GM21825 (cell line): ENCODE data around the gene TEKT4.
"Not testable (repeated sequence)": the region's sequence is repeated elsewhere in the genome, so short reads cannot be mapped to it uniquely, and the experiment has no call there.

Experiments
- ATAC-seq: cut with Tn5 transposase; IDR thresholded peaks from one replicate; pipeline ENCODE4 v1.9.1; 2021; ENCODE audit warnings: mild to moderate bottlenecking, moderate library complexity; ENCODE audit not compliant: unreplicated experiment

Gene TEKT4, protein sequence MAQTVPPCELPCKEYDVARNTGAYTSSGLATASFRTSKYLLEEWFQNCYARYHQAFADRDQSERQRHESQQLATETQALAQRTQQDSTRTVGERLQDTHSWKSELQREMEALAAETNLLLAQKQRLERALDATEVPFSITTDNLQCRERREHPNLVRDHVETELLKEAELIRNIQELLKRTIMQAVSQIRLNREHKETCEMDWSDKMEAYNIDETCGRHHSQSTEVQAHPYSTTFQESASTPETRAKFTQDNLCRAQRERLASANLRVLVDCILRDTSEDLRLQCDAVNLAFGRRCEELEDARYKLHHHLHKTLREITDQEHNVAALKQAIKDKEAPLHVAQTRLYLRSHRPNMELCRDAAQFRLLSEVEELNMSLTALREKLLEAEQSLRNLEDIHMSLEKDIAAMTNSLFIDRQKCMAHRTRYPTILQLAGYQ

GRCh38 chr2:94871226-94872087 lies at the start of gene TEKT4:
Gene TEKT4, plus strand, starts transcription at chr2:94871430. Its CDS starts 150 bp downstream, at chr2:94871580.
- no peak for ATAC-seq

DNA sequence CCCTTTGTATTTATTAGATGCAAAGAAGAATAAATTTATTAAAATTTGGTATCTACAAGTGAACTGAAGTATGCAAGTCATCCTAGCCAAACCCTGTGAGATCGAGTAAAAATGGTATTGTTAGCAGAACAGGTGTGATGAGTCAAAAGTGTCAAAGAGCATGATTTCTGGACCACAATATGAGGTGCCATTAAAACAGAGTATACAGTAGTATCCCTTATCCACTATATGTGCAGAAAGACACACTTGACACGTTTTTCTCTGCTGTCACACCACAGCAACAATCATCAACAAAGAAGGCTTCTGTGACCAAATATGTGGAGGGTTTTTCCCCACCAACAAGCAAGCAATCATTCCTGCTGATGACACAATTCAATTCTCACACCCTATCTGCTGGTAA lies 32.0 kb upstream of the TEKT4 start:
- not testable (repeated sequence) for ATAC-seq

DNA sequence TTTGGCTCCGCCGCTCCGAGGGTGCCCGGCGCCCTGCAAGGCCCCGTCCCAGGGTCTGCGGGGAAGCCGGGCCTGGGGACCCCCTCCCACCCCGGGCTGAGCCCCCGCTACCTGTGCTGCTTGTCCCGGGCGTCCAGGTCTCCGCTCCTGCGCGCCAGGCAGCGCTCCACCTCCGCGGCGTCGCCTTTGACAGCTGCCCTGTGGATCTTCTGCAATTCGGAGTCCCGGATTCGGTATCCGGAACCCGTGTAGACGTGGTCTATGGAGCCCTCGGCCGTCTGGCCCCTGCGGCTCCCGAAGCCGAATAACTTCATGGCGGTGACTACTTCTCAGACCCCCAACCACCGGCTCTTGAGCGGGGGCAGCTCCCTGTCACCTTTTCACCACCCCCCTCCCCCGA lies 14.4 kb upstream of the TEKT4 start:
- ATAC-seq: not testable (repeated sequence)

DNA sequence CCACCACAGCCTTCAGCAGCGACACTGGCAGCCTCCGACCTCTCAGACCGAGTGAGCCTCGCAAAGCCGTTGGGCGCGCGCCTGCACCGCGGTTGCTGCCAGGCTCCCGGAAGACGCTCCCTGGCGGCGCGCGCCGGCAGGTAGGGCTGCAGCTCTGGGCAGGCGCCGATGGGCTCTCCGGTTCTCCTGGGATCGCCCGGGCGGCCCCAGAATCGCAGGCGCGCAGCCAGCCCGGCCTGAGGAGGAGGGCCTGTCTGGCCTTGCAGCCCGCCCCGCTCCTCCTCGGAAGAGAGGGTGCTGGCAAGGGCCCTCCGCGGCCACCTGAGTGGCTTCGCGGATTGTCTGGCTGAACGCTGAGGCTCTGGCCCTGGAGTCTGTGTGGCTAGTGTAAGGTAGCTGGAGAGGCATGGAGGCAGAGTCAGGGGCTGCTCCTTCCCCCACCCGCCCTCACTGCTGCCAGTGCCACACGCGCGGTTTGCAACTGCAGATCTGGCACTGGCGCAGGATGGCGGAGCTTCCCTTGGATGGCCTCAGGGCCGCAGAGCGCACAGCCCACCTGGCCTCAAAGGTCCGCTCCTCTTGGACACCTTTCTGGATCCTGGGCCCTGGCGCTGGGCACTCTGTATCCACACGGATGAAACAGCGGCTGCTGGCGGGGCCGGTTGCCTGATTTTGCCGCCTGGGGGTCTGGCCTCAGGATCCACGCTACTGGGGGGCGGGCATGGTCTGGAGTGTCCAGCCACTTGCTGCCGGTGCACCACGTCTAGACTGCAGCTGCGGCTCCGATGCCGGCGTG lies 13.7 kb upstream of the TEKT4 start:
- not testable (repeated sequence) for ATAC-seq

- ATAC-seq: not testable (repeated sequence)
These were observed 12.9 kb upstream of the TEKT4 start for GRCh38 chr2:94858163-94858888.

GRCh38 chr2:94861308-94862152 lies 9.7 kb upstream of the TEKT4 start:
- ATAC-seq: no peak

DNA sequence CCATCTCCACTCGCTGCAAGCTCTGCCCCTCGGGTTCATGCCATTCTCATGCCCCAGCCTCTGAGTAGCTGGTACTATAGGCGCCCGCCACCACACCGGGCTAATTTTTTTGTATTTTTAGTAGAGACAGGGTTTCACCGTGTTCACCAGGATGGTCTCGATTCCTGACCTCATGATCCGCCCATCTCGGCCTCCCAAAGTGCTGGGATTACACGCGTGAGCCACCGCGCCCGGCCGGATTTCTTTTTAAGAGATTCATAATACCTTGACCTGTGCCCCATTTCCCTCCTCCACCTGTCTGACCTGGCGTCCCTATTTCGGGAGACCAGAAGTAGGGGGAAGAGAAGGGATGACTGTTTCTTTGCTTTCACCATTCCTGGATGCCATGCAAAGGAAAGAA lies 8.3 kb upstream of the TEKT4 start:
- ATAC-seq: not testable (repeated sequence)

- no peak for ATAC-seq
These were observed 2.1 kb upstream of the TEKT4 start for GRCh38 chr2:94869131-94869530.

DNA sequence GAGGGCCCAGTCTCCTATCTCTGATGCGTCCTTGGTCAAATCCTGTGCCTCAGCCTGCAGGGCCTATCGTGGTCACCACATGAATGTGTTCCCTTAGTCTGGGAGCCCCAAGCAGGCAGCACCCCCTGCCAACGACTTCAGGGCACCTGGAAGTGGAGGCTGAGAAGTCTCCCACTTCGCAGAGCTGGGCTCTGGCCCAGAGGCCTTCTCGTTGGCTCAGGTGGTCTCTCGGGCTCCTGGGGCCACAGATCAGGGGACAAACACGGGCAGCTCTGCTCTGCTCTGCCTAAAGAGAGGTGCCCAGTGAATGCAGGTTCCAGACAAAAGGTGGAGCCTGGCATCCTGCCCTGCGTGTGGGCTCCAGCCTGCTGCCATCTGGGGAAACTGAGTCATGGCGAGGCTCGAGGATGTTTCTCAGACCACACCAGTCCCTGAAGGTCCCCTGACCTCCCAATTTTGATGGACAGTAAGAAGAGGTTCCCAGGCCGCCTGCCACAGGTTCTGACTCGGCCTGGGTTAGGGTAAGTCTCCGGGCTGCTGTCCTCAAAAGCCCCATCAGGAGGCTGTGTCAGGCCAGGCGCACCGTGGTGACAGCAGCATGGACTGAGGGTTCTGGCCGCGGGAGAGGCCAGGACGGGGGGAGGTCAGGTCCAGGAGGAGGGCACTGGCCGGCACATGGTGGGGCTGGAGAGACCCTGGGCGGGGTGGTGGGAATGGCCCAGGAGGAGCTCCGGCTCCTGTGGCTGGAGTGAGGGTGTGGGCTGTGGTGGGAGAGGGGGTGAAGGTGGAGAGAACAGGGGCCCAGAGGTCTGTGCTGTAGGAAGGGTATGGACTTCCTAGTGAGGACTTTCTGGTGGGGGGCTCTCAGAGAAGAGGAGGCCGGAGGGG lies 1.4 kb upstream of the TEKT4 start:
- no peak for ATAC-seq

DNA sequence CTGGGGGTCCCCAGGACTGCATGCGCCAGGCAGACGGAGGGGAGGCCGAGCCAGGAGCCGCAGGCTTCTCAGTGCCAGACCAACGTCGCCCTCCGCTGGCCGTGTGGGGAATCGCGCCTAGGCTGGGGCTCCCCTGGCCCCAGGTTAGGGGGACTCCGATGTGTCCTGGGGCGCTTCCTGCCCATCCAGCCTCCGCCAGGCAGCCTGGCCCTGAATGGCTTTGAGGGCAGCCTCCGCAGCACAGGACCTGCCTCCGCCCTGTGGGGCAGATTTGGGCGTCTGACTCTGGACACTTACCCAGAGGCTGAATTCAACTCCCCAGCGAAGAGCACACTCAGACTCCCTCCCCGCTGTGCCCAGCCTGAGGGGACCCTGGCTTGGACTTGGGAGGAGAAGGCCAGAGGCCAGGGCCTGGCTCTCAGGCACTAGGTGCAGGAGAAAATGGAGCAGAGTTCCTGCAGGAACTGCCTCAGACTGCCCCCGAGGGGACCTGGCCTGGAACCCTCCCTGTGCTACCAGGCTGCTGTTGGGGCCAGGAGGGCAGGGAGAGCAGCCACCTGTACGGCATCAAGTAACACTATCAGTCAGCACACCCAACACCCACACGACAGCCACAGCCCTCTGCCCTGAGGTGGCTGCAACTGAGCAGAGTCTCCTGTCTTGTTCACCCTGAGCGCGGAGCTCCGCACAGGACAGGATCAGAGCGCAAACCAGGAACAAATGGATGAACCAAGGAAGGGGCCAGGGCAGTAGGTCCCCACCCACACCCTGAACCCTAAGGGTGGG lies 597 bp upstream of the TEKT4 start:
- ATAC-seq: no peak

- ATAC-seq: no peak
These were observed 923 bp downstream of the TEKT4 start for GRCh38 chr2:94872088-94872618.

DNA sequence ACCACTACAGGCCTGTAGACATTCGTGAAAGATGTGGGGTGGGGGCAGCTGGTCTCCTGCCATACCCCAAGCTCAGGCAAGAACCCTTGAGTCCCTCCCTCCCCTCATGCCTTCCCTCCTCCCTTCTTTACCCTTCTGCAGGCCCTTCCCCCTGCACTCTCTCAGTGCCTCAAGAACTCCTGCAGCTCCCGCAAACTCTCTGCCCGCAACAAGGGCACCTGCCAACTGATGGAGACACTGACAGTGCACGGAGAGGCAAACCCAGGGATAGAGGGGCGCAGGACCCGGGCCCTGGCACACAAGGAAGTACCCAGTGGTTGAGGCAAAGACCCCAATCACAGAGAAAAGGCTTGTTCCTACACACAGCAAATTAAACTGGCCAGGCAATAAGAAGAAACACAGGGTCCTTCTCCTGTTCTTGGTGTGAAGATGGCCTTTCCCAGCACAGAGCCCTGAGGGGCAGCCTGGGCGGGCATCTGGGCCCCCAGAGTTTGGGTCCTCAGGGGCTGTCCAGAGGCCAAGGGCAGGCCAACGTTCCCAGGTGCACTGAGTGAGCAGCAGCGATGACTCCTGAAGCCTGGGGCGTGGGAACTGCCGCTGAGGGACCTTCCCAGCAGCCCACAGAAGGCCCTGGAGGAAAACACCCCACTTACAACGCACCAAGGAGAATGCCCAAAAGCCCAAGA lies 1.6 kb downstream of the TEKT4 start:
- ATAC-seq: no peak

DNA sequence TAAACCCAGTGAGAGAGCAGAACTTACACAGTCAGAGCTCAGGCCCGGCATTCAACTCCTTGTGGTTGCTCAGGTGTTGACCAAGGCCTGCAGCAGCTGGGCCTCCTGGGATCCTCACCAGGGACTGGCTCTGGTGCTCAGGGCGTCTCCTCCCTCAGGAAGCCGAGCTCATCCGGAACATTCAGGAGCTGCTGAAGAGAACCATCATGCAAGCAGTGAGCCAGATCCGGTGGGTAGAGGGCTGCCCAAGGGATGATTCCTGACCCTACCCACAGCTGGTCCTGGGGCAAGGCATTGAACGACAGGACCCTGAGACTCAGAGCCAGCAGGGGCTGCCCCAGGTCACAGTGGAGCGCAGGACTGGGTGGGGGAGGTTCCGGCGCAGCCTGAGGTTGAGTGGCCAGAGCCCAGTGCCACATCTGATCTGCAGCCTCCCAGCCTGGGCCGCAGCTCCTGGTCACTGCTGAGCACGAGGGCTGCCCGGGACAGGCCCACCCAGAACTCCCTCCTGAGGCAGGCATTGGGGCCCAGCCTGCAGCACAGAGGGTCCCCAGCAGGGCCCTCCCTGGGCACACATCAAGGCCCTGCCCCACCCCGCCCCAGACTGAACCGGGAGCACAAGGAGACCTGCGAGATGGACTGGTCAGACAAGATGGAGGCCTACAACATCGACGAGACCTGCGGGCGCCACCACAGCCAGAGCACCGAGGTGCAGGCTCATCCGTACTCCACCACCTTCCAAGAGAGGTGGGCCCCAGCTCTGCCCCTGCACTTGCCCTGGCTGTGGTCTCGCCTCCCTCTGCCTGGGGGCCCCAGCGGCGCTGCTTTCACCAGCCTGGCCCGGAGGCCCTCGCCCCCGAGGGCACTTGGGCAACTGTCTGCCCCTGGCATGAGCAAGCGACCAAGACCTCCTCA lies 2.4 kb downstream of the TEKT4 start:
- no peak for ATAC-seq

DNA sequence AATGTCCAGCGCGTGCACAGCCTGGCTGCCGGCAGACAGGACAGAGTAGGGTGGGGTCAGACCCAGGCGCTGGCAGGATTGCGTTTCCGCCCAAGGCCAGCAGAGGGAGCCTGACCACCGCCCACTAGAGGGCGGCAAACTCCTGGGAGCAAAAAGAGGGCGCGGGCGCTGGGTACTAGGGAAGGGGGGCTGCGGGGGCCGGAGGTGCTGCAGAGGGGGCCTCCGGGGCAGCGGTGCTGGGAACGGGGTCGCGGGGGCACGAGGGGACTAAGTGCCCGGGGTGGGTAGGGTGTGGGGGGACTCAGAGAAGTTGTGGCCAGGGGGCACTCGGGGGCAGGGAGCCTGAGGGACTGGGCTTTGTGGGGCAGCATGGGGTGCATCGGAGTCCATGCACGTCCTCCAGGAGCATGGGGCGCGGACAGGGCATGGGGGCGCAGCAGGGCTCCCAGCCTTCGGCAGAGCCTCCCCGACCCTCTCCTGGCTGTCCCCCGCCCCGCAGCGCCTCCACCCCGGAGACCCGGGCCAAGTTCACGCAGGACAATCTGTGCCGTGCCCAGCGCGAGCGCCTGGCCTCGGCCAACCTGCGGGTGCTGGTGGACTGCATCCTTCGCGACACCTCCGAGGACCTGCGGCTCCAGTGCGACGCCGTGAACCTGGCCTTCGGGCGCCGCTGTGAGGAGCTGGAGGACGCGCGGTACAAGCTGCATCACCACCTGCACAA lies 3.2 kb downstream of the TEKT4 start:
- ATAC-seq: peak; percentile 86
